OCI-LY3 (cell line): Measurements from ENCODE around the gene PSME2.

Experiments used
- H2AFZ ChIP-seq: fragments of 200-600, 300-600 bp; shearing (Covaris generic); 2 replicates; pipeline ENCODE4 v1.6.0; 2014; ENCODE audit warnings: antibody characterized with exemption, low read depth, low read length
- H3K27ac ChIP-seq: fragments of 200-600, 300-600 bp; sonication (generic); 2 replicates; pipeline ENCODE4 v1.5.1; 2014; ENCODE audit warnings: mild to moderate bottlenecking, low read length, moderate library complexity, mixed read lengths
- H3K27me3 ChIP-seq: fragments of 200-600, 300-600 bp; sonication (generic); 2 replicates; pipeline ENCODE4 v1.6.1; 2014; ENCODE audit warnings: low read depth, low read length, mixed read lengths
- H3K36me3 ChIP-seq: fragments of 200-600, 300-600 bp; sonication (generic); replicated peaks from 2 replicates; pipeline ENCODE3; 2014; ENCODE audit warnings: low read depth, low read length, mixed read lengths
- H3K4me1 ChIP-seq: fragments of 300-600, 200-600 bp; sonication (generic); 2 replicates; pipeline ENCODE4 v1.6.1; 2014; ENCODE audit warnings: low read length, mixed read lengths
- H3K4me2 ChIP-seq: fragments of 200-600, 300-600 bp; sonication (generic); 2 replicates; pipeline ENCODE4 v1.6.1; 2014; ENCODE audit warnings: low read length, mixed read lengths
- H3K4me3 ChIP-seq: fragments of 300-600, 200-600 bp; sonication (generic); 2 replicates; pipeline ENCODE4 v1.5.1; 2014; ENCODE audit warnings: antibody characterized with exemption, mild to moderate bottlenecking, low read length, moderate library complexity
- H3K79me2 ChIP-seq: fragments of 300-600, 200-600 bp; shearing (Covaris generic); 2 replicates; pipeline ENCODE4 v1.6.1; 2014; ENCODE audit warnings: mild to moderate bottlenecking, low read length, mixed read lengths
- H3K9ac ChIP-seq: fragments of 300-600, 200-600 bp; shearing (Covaris generic); 2 replicates; pipeline ENCODE4 v1.6.0; 2014; ENCODE audit warnings: mild to moderate bottlenecking, low read length, moderate library complexity
- H3K9me3 ChIP-seq: fragments of 200-600, 300-600 bp; shearing (Covaris generic); 2 replicates; pipeline ENCODE4 v1.6.1; 2014; ENCODE audit warnings: low read length, mixed read lengths; ENCODE audit not compliant: insufficient read depth
- H4K20me1 ChIP-seq: fragments of 200-600, 300-600 bp; sonication (generic); 2 replicates; pipeline ENCODE4 v1.6.1; 2016; ENCODE audit warnings: low read length, mixed read lengths; ENCODE audit not compliant: insufficient read depth
- EZH2phosphoT487 ChIP-seq: fragments of 200-600 bp; shearing (Covaris generic); IDR thresholded peaks from 2 replicates; pipeline ENCODE4 v1.6.1; 2018; ENCODE audit warnings: antibody characterized with exemption, mixed run types, low read depth
- TF ChIP-seq, protein P1 (sequence below): fragments of 200-600, 300-600 bp; sonication (generic); IDR thresholded peaks from 2 replicates; pipeline ENCODE4 v1.5.1; 2014; ENCODE audit warnings: antibody characterized with exemption, low read length, low read depth

The PSME2 gene

DNA sequence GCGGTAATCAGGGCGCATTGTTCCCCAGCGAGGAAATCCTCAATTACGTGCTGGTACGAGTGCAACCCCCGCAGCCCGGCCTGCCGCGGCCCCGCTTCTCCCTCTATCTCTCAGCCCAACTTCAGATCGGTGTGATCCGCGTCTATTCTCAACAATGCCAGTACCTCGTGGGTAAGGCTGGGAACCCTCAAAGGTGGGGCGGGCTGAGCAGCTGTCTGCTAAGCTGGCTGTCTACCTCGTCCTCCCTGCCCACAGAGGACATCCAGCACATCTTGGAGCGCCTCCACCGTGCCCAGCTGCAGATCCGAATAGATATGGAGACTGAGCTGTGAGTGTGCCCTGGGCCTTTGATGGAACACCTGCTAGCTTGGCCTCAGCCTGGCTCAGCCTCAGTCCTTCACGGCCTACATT, 26.5 kb upstream of the PSME2 start:
- Histone ChIP-seq H3K27me3 (no peaks in the 10 kb centered on the region), H4K20me1 (no peaks in the 10 kb centered on the region), H3K4me2 (no peak overlapping the region), H3K4me3 (no peak overlapping the region), H3K36me3 (peaks cover 17% of the 10 kb centered on the region), H3K9me3 (no peaks in the 10 kb centered on the region), H2AFZ (no peak overlapping the region), H3K9ac (no peak overlapping the region), H3K79me2 (no peaks in the 10 kb centered on the region), H3K4me1 (no peaks in the 10 kb centered on the region), H3K27ac (no peak overlapping the region)
- TF ChIP-seq EZH2phosphoT487 = no peak
- TF ChIP-seq, protein P1, sequence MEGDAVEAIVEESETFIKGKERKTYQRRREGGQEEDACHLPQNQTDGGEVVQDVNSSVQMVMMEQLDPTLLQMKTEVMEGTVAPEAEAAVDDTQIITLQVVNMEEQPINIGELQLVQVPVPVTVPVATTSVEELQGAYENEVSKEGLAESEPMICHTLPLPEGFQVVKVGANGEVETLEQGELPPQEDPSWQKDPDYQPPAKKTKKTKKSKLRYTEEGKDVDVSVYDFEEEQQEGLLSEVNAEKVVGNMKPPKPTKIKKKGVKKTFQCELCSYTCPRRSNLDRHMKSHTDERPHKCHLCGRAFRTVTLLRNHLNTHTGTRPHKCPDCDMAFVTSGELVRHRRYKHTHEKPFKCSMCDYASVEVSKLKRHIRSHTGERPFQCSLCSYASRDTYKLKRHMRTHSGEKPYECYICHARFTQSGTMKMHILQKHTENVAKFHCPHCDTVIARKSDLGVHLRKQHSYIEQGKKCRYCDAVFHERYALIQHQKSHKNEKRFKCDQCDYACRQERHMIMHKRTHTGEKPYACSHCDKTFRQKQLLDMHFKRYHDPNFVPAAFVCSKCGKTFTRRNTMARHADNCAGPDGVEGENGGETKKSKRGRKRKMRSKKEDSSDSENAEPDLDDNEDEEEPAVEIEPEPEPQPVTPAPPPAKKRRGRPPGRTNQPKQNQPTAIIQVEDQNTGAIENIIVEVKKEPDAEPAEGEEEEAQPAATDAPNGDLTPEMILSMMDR = no peak

- TF ChIP-seq, protein P1 = no peak
- TF ChIP-seq EZH2phosphoT487 = no peak
- no peak overlapping the region for H3K4me2 ChIP-seq
- no peaks in the 10 kb centered on the region for H3K4me1 ChIP-seq
- H3K4me3 ChIP-seq = no peak overlapping the region
- H4K20me1 ChIP-seq = no peaks in the 10 kb centered on the region
- no peak overlapping the region for H2AFZ ChIP-seq
- no peaks in the 10 kb centered on the region for H3K27me3 ChIP-seq
- H3K9ac ChIP-seq = no peak overlapping the region
- no peak overlapping the region for H3K27ac ChIP-seq
- H3K36me3 ChIP-seq = peaks cover 21% of the 10 kb centered on the region
- H3K79me2 ChIP-seq = no peaks in the 10 kb centered on the region
- no peaks in the 10 kb centered on the region for H3K9me3 ChIP-seq
Measured at GRCh38 chr14:24172261-24172860, 26.0 kb upstream of the PSME2 start.

GRCh38 chr14:24171422-24172260, 25.2 kb upstream of the PSME2 start, which contains the start of gene REC8:
REC8 (plus strand) TSS chr14:24172080; CDS start chr14:24172553, 473 bp downstream.
- Histone ChIP-seq H3K27ac (no peak within 1 kb of the TSS), H3K9ac (no peak within 1 kb of the TSS), H3K4me3 (no peak within 1 kb of the TSS), H3K27me3 (no peaks in the 10 kb centered on the region), H3K36me3 (peaks cover 16% of the 10 kb centered on the region), H3K4me1 (no peaks in the 10 kb centered on the region), H3K79me2 (no peaks in the 10 kb centered on the region), H4K20me1 (no peaks in the 10 kb centered on the region), H3K4me2 (no peak within 1 kb of the TSS), H2AFZ (no peak within 1 kb of the TSS), H3K9me3 (no peaks in the 10 kb centered on the region)
- no peak for TF ChIP-seq EZH2phosphoT487
- TF ChIP-seq, protein P1 = no peak

DNA sequence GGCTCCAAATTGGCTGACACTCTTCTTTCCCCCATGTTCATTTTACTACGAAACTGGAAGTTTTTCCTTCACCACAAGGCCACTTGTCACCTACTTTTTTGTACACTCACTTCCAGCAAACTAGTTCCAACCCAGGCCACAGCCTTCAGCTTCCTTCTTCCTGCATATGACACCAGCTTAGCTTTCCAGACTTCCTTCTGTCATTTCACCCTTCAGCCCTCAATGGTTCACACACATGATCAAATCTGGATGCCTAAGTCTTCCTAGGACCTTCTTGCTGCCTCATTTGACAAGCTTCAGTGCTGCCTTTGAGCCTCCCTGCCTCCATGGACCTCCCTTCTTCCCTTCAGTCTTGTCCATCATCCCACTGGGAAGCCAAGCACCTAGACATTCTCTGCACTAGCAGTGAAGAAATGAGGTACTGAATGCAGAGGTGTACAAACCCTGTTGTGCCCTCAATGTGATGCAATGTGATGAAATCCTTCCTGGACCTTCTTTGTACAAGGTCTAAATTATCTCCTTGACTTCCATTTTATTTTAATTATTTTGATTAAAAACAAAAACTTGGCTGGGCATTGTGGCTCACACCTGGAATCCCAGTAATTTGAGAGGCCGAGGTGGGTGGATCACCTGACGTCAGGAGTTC, 21.2 kb upstream of the PSME2 start:
- no peaks in the 10 kb centered on the region for H3K9me3 ChIP-seq
- no peak overlapping the region for H3K27ac ChIP-seq
- H3K27me3 ChIP-seq = no peaks in the 10 kb centered on the region

More for the DNA sequence above, 21.2 kb upstream of the PSME2 start:
- no peaks in the 10 kb centered on the region for H3K4me1 ChIP-seq
- TF ChIP-seq, protein P1 = no peak
- no peak for TF ChIP-seq EZH2phosphoT487
- no peak overlapping the region for H3K4me2 ChIP-seq
- H3K4me3 ChIP-seq = no peak overlapping the region
- no peaks in the 10 kb centered on the region for H4K20me1 ChIP-seq
- no peak overlapping the region for H2AFZ ChIP-seq
- peaks cover 8% of the 10 kb centered on the region; the same call in 1 of the 2 replicates for H3K79me2 ChIP-seq
- H3K36me3 ChIP-seq = peaks cover 43% of the 10 kb centered on the region
- no peak overlapping the region for H3K9ac ChIP-seq
